DMS 273 (cell line): ENCODE measurements around the gene GPR142.

Experiments used
- DNase-seq: peaks from one replicate; lab custom pipeline; 2025; ENCODE audit not compliant: unreplicated experiment; lab: John Stamatoyannopoulos, UW

GPR142 gene

DNA sequence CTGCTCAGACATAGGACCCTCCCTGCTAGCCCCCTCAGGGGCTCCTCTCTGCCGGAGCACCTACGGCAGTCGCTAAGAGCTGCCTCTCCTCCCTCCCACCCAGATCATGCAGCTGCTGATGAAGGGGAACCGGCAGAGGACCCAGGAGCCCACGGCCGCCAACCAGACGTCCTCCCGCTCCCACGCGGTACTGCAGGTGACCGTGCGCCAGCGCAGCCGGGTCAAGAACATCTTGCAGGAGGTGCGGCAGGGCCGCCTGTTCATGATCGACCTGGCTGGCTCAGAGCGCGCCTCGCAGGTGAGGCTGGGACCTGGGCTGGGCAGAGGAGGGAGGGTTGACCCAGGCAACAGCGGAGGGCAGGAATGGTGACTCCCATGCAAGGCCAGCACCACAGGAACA, 22.6 kb upstream of the GPR142 start:
- no peak for DNase-seq

GRCh38 chr17:74345433-74346241, 21.7 kb upstream of the GPR142 start:
- no peak for DNase-seq

GRCh38 chr17:74347646-74348045, 19.7 kb upstream of the GPR142 start:
- DNase-seq: no peak

DNA sequence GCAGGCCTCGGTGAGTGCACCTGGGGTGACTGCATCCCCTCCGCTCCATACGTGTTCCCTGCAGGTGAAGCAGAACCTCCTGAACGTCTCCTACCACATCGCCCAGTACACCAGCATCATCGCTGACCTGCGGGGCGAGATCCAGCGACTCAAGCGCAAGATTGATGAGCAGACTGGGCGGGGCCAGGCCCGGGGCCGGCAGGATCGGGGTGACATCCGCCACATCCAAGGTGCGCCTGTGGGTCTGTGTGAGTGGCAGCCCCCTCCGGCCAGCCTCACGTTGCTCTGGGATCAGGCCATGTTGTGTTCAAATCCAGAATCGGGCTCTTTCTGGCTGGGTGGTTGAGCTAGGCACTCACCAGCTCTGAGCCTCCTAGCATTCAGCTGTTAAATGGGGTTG, 18.2 kb upstream of the GPR142 start:
- no peak for DNase-seq

- peak; percentile 39 for DNase-seq
Observed at GRCh38 chr17:74350486-74350885, 16.8 kb upstream of the GPR142 start.

DNA sequence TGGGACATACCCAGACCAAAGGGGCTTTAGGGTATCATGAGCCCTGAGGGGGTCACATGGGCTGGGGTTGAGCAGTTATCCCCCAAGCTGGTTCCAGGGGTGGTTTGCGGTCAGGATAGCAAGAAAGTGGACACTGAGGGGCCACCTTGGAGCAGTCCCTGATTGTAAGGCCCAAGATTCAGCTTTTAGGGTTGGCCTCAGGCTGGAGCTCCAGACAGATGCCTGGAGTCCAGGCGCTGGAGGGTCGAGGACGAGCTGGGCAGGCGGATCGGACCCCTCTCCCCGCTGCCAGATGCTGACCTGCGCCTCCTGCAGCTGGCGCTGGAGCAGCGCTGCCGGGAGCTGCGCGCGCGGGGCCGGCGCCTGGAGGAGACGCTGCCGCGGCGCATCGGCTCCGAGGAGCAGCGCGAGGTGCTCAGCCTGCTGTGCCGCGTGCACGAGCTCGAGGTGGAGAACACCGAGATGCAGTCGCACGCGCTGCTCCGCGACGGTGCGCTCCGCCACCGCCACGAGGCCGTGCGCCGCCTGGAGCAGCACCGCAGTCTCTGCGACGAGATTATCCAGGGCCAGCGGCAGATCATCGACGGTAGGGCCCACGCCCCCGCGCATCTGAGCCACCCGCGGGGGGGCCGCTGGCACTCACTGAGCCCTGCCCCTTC, 15.6 kb upstream of the GPR142 start:
- DNase-seq: no peak

- DNase-seq: no peak
Observed at GRCh38 chr17:74353446-74354060, 13.8 kb upstream of the GPR142 start.

- DNase-seq: no peak
Observed at GRCh38 chr17:74354123-74354522, 13.2 kb upstream of the GPR142 start.

GRCh38 chr17:74354561-74354960, 12.7 kb upstream of the GPR142 start:
- DNase-seq: no peak

- no peak for DNase-seq
Observed at GRCh38 chr17:74355065-74355464, 12.2 kb upstream of the GPR142 start.

DNA sequence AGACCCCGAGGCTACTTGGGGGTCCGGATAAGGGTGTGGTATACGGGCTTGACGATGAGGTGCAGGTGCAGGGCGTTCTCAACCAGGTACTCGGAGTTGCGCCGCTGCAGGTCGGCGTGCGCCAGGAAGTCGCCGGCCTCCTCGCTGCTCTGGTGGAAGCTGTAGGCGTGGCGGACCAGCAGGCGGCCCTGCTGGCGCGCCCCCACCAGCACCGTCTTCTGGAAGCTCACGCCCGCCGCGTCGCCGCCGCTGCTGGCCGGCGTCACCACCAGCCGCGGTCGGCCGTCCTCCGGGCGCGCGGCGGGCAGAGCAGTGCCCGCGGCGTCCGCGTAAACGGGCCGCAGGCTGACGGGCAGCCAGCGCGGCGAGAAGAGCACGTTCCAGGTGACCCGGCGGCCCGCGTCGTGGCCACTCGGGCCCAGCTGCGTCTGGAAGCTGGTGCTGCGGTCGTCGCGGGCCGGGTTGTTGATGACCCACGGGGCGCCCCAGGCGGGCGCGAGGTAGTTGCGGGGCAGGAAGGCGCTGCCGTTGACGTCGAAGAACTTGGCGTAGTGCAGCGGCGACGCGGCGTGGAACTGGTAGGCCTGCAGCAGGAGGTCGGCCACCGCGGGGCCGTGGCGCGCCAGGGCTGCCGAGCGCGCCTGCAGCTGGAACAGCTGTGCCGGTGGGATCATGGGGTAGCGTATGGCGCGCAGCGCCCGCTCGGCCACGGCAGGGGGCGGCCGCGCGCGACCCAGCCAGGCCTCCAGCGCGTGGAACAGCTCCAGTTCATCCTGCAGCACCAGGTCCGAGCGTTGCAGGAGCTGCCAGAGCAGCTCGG, 10.4 kb upstream of the GPR142 start:
- DNase-seq: no peak

- DNase-seq: no peak
Observed at GRCh38 chr17:74357466-74357809, 9.9 kb upstream of the GPR142 start.

DNA sequence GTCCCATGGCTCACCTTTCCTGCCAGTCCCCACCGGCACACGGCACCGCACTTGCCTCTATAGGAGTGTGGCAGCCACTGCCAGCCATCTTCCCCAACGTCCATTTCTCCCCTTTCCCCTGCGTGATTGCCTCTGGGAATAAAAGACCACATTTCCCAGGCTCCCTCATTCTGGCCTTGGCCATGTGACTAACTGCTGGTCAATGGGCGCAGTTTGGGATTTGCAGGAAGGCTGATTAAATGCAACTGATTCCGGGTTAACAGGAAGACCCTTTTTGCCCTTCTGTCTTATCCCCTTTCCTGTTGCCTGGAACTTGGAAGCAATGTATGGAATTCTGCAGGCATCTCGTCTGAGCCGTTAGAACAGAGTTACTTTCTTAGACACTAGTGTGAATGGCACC, 8.6 kb upstream of the GPR142 start:
- DNase-seq: no peak

GRCh38 chr17:74359916-74360315, 7.4 kb upstream of the GPR142 start:
- no peak for DNase-seq

DNA sequence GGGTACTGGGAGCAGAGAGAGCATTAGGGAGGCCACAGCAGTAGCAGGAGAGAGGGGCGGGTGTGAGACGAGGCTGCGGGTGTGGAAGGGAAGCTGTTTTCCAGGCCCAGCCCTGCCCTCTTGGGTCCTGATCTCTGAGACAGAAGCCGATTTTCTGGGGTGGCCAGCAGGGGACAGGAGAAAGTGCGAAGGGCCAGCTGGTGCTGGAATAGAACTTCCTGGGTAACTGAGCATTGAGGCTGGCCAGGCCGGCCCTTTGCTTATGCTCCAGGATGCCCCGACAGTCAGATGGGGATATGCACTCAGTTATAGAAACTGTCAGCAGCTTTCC, 6.4 kb upstream of the GPR142 start:
- no peak for DNase-seq

DNA sequence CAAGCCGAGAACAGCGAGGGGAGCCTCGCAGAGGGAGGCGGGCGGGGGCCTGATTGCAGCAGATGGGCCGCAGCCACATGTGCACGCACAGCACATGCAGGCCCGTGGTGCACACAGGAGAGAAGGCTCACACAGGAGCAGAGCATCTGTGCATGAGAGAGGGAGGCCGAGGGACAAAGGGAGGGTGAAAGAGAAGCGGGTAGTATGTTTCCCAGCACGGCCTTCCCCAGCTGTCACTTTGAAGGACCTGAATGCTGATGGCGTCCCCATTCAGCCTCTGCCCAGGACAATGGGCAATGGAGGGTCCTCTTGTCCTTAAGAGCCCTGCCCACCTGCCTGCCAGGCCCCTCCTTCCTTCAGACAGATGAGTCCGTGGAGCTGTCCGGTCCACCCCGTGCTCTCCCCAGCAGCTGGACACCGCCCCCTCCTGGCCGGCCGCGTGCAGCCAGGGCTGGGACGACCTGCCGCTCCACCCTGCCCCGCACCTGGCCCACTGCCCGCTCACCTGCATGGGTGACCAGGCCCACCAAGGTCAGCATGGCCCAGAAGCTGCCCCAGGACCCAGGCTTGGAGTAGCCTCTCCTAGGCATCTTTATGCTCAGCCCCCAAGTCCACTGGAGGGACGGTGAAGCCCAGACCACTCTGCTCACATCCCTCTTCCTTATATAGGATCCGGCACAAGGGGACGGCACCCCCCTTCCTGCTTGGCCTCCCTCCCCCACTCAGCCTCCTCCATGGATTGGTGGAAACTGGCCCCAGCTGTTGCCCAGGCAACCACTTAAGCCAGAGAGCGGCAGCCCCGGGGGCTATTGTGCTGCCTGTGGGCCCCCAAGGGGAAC, 5.9 kb upstream of the GPR142 start, which contains the start of gene BTBD17:
Gene BTBD17 (minus strand): TSS at position 639 of the 839 bp plus-strand sequence. CDS start 49 bp downstream, at position 590.
- peak; percentile 95 for DNase-seq

- peak; percentile 58 for DNase-seq
Observed at GRCh38 chr17:74362069-74362405, 5.3 kb upstream of the GPR142 start.

GRCh38 chr17:74362810-74363498, 4.4 kb upstream of the GPR142 start:
- peak; percentile 55 for DNase-seq

DNA sequence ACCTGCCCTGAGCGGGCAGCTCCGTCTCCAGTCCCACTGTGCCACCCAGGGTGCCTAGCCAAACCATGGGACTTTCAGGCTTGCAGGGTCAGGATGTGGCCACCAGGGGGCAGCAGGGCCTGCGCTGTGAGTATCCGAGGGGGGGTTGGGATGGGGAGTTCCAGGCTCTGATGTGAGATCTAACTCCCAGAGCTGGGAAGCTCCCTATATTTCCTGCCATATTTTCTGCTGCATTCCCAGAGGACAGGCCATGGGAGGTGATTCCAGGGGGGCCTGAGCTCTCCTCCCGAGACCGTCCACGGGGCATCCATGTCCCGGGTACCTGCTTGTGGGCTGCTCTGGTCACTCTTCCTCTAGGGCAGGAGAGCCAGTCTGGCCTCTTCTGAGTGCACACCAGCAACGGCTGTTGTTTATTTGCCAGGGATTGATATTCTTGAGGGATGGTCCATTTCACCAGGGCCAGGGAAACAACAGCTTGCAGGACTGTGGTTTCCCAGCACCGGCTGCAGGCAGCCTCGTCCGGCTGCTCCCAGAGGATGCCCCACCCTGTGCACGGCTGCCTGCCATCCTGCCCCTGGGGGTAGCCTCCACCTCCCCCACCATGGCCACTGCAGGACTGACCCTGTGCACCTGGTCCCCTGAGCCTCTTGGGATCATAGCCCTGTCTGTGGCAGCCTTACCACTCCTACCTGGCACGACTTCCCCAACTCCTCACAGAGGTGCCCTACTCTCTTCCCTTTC, 1.2 kb downstream of the GPR142 start:
- peak; percentile 92 for DNase-seq
